Pancreas (tissue), 10 donors: ENCODE measurements around the gene SHC2. TPM values are rescaled to one million over a fixed set of nuclear protein-coding genes. Genes with fewer than 3 reads are reported as not detected.
A peak's percentile ranks its signal among the peaks of the same experiment; 100 is the strongest.

Experiments
- ATAC-seq, 4 donors: fragments of 200-7000 bp; cut with Tn5 transposase; one replicate each; pipeline versions ENCODE4 v1.8.0 to v1.9.1; 2020; ENCODE audit warnings: mild to moderate bottlenecking in 4 of 4, moderate library complexity in 4 of 4
- DNase-seq, 6 donors: peaks; one replicate each; pipeline ENCODE4 v3.0.0-alpha.2; 2020
- FAIRE-seq: peaks from 2 replicates; lab custom pipeline; 2012; peaks lifted over from hg19 to GRCh38; lab: Jason Lieb, UNC
- H3K27ac ChIP-seq, 4 donors: fragments of 200-600 bp; sonication (generic); 1 replicate in 3 of 4; 2 replicates in 1 of 4; pipeline versions ENCODE4 v1.5.0 to v1.8.0; 2020
- H3K27me3 ChIP-seq, 4 donors: fragments of 200-600 bp; one replicate each; pipeline ENCODE4 v1.8.0; 2021
- H3K36me3 ChIP-seq, 3 donors: fragments of 200-600 bp; sonication (generic) in 1 of 3; one replicate each; pipeline versions ENCODE4 v1.5.0 to v1.8.0; 2020 to 2021
- H3K4me1 ChIP-seq, 3 donors: fragments of 200-600 bp; one replicate each; pipeline ENCODE4 v1.8.0; 2021
- H3K4me3 ChIP-seq, 4 donors: fragments of 200-600 bp; sonication (generic) in 2 of 4; one replicate each; pipeline versions ENCODE4 v1.5.0 to v1.8.0; 2020 to 2021
- H3K9me3 ChIP-seq, 4 donors: fragments of 200-600 bp; one replicate each; pipeline ENCODE4 v1.8.0; 2021
- WGBS, 2 donors: extraction: QIAGEN DNeasy Blood & Tissue Kit; methylation state at CpG; one replicate each; pipeline ENCODE4 v1.1.7; 2013; 5-methylcytosine and 5-hydroxymethylcytosine counted together
- intact Hi-C, 3 donors: fragments of 100-400 bp; cut with DNase I; formaldehyde crosslinking; loops; one replicate each; pipeline versions ENCODE4 v1.11.1 to v1.14.2; 2022
- polyA plus RNA-seq, 2 donors: library from polyadenylated mRNA; stranded (reverse); fragments of 200-250 nt; gene quantifications; one replicate each; pipeline ENCODE4 v1.2.3, GENCODE V29; 2013
- total RNA-seq, 6 donors: library from RNA; stranded (reverse); fragmentation: NEBNext Ultra II Directional in 4 of 6; extraction: Animal tissue kit (Norgen Biotek cat#: 25700) in 4 of 6; gene quantifications; one replicate each; pipeline versions ENCODE4 v1.2.1 to v1.2.4, GENCODE V29; 2021 to 2023
- TF ChIP-seq, protein P1 (sequence below), 4 donors: fragments of 200-600 bp; sonication (generic) in 3 of 4; IDR thresholded peaks; one replicate each; pipeline versions ENCODE4 v1.5.0 to v1.8.0; 2021; ENCODE audit warnings: antibody characterized with exemption in 4 of 4
- donor health status: healthy with polysubstance abuse.
- donor health status: DM: no; HTN: no; CAD: no; lungs with moderate emphysema.
- donor health status: DM: no; HTN: no; CAD: no.
- donor health status: control.
- donor health status: control.
- donor health status: Bipolar disorder and iron deficiency.
- donor health status: DM: yes; HTN: yes; CAD: no.
- donor health status: DM: no; HTN: no; CAD: no.
- donor health status: DM: no; HTN: no; CAD: no.
- donor health status: DM: yes; HTN: yes; CAD: no.

Gene SHC2
- total and polyA plus RNA-seq, 8 donors = 76.2 to 382 (median 111) TPM

DNA sequence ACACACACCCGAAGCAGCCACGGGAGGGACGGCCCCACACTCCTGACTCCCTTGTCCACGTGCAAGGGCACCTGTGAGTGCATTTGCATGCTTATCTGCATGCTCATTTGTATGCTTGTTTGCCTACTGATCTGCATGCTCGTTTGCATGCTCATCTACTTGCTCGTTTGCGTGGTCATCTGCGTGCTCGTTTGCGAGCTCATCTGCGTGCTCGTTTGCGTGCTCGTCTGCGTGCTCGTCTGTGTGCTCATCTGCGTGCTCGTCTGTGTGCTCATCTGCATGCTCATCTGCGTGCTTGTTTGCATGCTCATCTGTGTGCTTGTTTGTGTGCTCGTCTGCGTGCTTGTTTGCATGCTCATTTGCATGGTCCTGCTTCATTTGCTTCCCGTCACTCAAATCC is 23.8 kb downstream of the SHC2 start:
- FAIRE-seq (no peak), DNase-seq (no peak), ATAC-seq (no peak)
- no peak overlapping the region for H3K4me3 ChIP-seq
- intact Hi-C loops = no loop called here
- 89 to 91% methylated on average over 22 of the region's 22 CpGs for WGBS, 2 donors
- TF ChIP-seq, protein P1, sequence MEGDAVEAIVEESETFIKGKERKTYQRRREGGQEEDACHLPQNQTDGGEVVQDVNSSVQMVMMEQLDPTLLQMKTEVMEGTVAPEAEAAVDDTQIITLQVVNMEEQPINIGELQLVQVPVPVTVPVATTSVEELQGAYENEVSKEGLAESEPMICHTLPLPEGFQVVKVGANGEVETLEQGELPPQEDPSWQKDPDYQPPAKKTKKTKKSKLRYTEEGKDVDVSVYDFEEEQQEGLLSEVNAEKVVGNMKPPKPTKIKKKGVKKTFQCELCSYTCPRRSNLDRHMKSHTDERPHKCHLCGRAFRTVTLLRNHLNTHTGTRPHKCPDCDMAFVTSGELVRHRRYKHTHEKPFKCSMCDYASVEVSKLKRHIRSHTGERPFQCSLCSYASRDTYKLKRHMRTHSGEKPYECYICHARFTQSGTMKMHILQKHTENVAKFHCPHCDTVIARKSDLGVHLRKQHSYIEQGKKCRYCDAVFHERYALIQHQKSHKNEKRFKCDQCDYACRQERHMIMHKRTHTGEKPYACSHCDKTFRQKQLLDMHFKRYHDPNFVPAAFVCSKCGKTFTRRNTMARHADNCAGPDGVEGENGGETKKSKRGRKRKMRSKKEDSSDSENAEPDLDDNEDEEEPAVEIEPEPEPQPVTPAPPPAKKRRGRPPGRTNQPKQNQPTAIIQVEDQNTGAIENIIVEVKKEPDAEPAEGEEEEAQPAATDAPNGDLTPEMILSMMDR (IDR thresholded peaks at IDR 0.05) = no peak
- no peaks in the 10 kb centered on the region for H3K27me3 ChIP-seq
- no peaks in the 10 kb centered on the region for H3K4me1 ChIP-seq
- H3K27ac ChIP-seq = no peak overlapping the region
- H3K9me3 ChIP-seq = no peaks in the 10 kb centered on the region
- peaks cover 0 to 18% (median 0%) of the 10 kb centered on the region in 3 donors for H3K36me3 ChIP-seq

DNA sequence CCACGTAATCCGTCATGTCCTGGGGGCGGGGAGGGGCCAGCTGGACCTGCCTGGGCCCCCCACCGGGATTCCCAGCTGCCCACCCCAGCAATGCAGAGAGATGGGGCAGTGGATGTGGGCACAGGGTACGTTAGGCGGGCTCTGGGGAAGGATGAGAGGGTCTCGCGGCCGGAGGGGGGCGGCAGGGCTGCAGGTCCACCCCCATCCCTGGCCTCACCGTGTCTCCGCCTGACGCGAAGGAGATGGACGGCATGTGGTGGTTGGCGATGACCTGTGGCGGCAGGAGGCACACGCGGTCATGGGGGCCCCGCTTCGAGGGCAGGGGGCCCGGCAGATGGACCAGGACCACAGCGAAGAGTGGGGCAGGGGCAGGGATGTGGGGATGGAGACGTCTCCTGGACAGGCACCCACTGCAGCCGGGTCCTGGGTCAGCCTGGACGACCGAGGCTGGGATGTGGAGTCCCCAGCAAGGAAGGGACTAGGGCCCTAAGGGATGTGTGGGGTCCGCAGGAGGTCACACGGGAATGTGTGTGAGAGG is 24.4 kb downstream of the SHC2 start:
- WGBS, 2 donors = 89 to 90% methylated on average over 29 of the region's 29 CpGs
- intact Hi-C loops = no loop called here
- H3K27ac ChIP-seq = no peak overlapping the region
- TF ChIP-seq, protein P1 (IDR thresholded peaks at IDR 0.05) = no peak
- H3K4me1 ChIP-seq = no peaks in the 10 kb centered on the region
- no peak overlapping the region for H3K4me3 ChIP-seq
- no peaks in the 10 kb centered on the region for H3K9me3 ChIP-seq
- ATAC-seq (no peak), FAIRE-seq (no peak), DNase-seq (peak in 1 of 6 donors; percentile 53)
- H3K27me3 ChIP-seq = no peaks in the 10 kb centered on the region
- peaks cover 0 to 18% (median 0%) of the 10 kb centered on the region in 3 donors for H3K36me3 ChIP-seq

DNA sequence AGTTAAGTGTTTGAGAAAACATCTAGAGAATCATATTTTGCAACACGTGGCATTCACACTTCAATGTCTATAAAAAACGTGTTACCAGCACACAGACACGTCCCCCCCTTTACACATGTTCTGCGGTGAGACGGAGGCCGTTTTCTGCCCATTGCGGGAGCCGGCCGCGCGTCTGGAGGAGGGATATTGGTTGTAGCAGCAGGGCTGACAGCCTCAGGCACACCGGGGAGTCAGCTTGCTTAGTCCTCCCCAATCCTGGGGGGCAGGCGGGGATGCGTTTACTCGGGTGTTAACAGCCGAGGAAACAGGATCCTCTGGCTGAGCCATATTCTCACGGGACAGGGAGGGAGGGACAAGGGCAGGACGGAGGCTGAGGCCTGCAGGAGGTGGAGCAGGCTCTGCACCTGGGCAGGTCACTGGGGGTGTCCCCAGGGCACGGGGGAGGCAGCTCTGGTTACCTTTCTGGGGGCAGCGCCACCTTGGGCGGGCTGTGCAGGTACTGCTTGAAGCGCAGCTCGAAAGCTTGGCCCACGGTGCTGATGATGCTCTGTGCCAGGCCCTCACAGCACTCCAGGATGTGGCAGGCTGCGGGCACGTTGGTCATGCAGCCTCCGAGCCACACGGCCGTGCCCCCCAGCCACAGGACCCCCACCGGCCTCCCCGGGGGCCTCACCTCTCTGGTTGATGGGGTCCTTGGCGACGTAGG is 25.0 kb downstream of the SHC2 start:
- peaks cover 0 to 18% (median 0%) of the 10 kb centered on the region in 3 donors for H3K36me3 ChIP-seq
- no peaks in the 10 kb centered on the region for H3K9me3 ChIP-seq
- intact Hi-C loops = no loop called here
- no peaks in the 10 kb centered on the region for H3K27me3 ChIP-seq
- no peak for FAIRE-seq
- DNase-seq = peak in 1 of 6 donors; percentile 62
- no peak overlapping the region for H3K27ac ChIP-seq
- H3K4me1 ChIP-seq = no peaks in the 10 kb centered on the region
- peak in 1 of 4 donors; percentile 18 for ATAC-seq
- 83 to 86% methylated on average over 32 to 33 of the region's 33 CpGs for WGBS, 2 donors
- TF ChIP-seq, protein P1 (IDR thresholded peaks at IDR 0.05) = no peak
- no peak overlapping the region for H3K4me3 ChIP-seq

- FAIRE-seq = no peak
- Histone ChIP-seq H3K4me1 (no peaks in the 10 kb centered on the region), H3K36me3 (peaks cover 0 to 18% (median 0%) of the 10 kb centered on the region in 3 donors), H3K9me3 (no peaks in the 10 kb centered on the region), H3K4me3 (no peak overlapping the region), H3K27ac (no peak overlapping the region), H3K27me3 (no peaks in the 10 kb centered on the region)
- TF ChIP-seq, protein P1 (IDR thresholded peaks at IDR 0.05) = no peak
- peak in 1 of 6 donors; percentile 50 for DNase-seq
- WGBS, 2 donors = 91 to 93% methylated on average over 26 of the region's 26 CpGs
- no peak for ATAC-seq
- intact Hi-C loops = no loop called here
Observed at GRCh38 chr19:435056-435706, 25.7 kb downstream of the SHC2 start.
